Keratinocyte (primary cell): ENCODE measurements around the gene CREB1.

ENCODE experiments used
- EZH2 ChIP-seq: IDR thresholded peaks from one replicate; pipeline ENCODE4 v1.6.1; 2012; ENCODE audit warnings: inconsistent platforms, mild to moderate bottlenecking, low read length, moderate library complexity
- TF ChIP-seq, protein P1 (sequence below), 3 experiments: IDR thresholded peaks in 1 of 3; conservative IDR thresholded peaks in 1 of 3; optimal IDR thresholded peaks in 1 of 3; 2 replicates in 2 of 3; 3 replicates in 1 of 3; pipeline versions ENCODE3 to v1.5.1; 2011; ENCODE audit warnings: low read length in 3 of 3, mild to moderate bottlenecking in 3 of 3, moderate library complexity in 2 of 3, control low read depth in 1 of 3, inconsistent platforms in 1 of 3; ENCODE audit not compliant: insufficient read depth in 2 of 3; ENCODE audit errors: extremely low read depth in 1 of 3

DNA sequence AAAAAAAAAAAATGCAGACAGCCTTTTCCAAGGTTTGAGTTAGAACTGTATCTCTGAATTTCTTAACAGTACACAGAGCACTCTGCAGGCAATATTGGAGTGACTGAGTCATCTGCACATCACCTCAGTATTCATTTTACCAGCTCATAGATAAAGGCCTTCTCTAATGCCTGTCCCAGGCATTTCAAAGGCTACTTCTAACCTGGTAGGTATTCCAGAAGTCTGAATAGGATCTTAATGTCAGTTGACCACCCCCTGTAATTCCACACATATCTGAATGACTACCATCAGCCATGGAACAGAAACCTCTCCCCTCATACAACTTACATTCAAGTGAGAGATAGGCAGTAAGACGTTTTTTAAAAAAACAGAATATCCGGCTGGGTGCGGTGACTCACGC is 86.4 kb downstream of the CREB1 start:
- TF ChIP-seq, protein P1, sequence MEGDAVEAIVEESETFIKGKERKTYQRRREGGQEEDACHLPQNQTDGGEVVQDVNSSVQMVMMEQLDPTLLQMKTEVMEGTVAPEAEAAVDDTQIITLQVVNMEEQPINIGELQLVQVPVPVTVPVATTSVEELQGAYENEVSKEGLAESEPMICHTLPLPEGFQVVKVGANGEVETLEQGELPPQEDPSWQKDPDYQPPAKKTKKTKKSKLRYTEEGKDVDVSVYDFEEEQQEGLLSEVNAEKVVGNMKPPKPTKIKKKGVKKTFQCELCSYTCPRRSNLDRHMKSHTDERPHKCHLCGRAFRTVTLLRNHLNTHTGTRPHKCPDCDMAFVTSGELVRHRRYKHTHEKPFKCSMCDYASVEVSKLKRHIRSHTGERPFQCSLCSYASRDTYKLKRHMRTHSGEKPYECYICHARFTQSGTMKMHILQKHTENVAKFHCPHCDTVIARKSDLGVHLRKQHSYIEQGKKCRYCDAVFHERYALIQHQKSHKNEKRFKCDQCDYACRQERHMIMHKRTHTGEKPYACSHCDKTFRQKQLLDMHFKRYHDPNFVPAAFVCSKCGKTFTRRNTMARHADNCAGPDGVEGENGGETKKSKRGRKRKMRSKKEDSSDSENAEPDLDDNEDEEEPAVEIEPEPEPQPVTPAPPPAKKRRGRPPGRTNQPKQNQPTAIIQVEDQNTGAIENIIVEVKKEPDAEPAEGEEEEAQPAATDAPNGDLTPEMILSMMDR (optimal IDR thresholded peaks at IDR 0.05 in 1 of 3, IDR thresholded peaks at IDR 0.05 in 1 of 3, conservative IDR thresholded peaks at IDR 0.05 in 1 of 3; ENCODE audit: extremely low read depth in 1 of 3, insufficient read depth in 2 of 3, low read length in 3 of 3) = no peak
- no peak for TF ChIP-seq EZH2
